SK-N-SH (cell line): ENCODE data around the gene SHISA3. TPM values are rescaled to one million over a fixed set of nuclear protein-coding genes. Genes with fewer than 3 reads are reported as not detected.

Experiments
- CTCF ChIA-PET: fragments of 300-600, 350-600 bp; formaldehyde crosslinking; extraction: SDS; loops from one replicate; lab custom pipeline; 2021; lab: Yijun Ruan, JAX
- POLR2A ChIA-PET: fragments of 350-600 bp; sonication (Branson Sonifier 250); formaldehyde crosslinking; extraction: SDS; loops from one replicate; lab custom pipeline; 2020; ENCODE audit warnings: antibody characterized with exemption, inconsistent platforms; lab: Yijun Ruan, JAX
- DNase-seq: peaks from one replicate; pipeline ENCODE4 v3.0.0; 2012
- H2AFZ ChIP-seq: fragments of 200-600 bp; sonication (generic); 2 replicates; pipeline ENCODE4 v1.8.1; 2016; ENCODE audit warnings: antibody characterized with exemption, mild to moderate bottlenecking, low read depth
- H3F3A ChIP-seq: fragments of 200-600 bp; sonication (generic); replicated peaks from 2 replicates; pipeline ENCODE3; 2016; ENCODE audit warnings: antibody characterized with exemption, mild to moderate bottlenecking; ENCODE audit not compliant: insufficient read depth
- H3K27ac ChIP-seq, 2 experiments: fragments of 200-500 bp in 1 of 2; fragments of 200-600 bp in 1 of 2; sonication (Bioruptor generic) in 1 of 2; sonication (generic), shearing (Covaris generic) in 1 of 2; 2 replicates each; pipeline versions ENCODE4 v1.5.1 to v1.6.1; 2014 to 2016; ENCODE audit warnings: low read depth in 2 of 2, inconsistent platforms in 1 of 2, low read length in 1 of 2, mild to moderate bottlenecking in 1 of 2, mixed read lengths in 1 of 2
- H3K27me3 ChIP-seq: fragments of 200-600 bp; sonication (generic), shearing (Covaris generic); 2 replicates; pipeline ENCODE4 v1.6.1; 2016; ENCODE audit warnings: mixed run types; ENCODE audit not compliant: insufficient read depth
- H3K36me3 ChIP-seq, 2 experiments: fragments of 200-500 bp in 1 of 2; fragments of 200-600 bp in 1 of 2; sonication (Bioruptor generic) in 1 of 2; sonication (generic) in 1 of 2; replicated peaks in 1 of 2; 2 replicates each; pipeline versions ENCODE3 to v1.5.1; 2014 to 2016; ENCODE audit warnings: low read length in 1 of 2, mild to moderate bottlenecking in 1 of 2; ENCODE audit not compliant: insufficient read depth in 2 of 2, control insufficient read depth in 1 of 2
- H3K4me1 ChIP-seq, 2 experiments: fragments of 200-500 bp in 1 of 2; fragments of 200-600 bp in 1 of 2; sonication (Bioruptor generic) in 1 of 2; sonication (generic), shearing (Covaris generic) in 1 of 2; 2 replicates each; pipeline versions ENCODE4 v1.5.1 to v1.6.1; 2014 to 2016; ENCODE audit warnings: low read depth in 1 of 2, low read length in 1 of 2, mixed run types in 1 of 2; ENCODE audit not compliant: insufficient read depth in 2 of 2, control insufficient read depth in 1 of 2
- H3K4me2 ChIP-seq: fragments of 200-600 bp; sonication (generic), shearing (Covaris generic); 2 replicates; pipeline ENCODE4 v1.6.1; 2017; ENCODE audit warnings: mixed run types
- H3K4me3 ChIP-seq, 2 experiments: fragments of 200-500 bp in 1 of 2; fragments of 200-600 bp in 1 of 2; sonication (Bioruptor generic) in 1 of 2; sonication (generic), shearing (Covaris generic) in 1 of 2; 2 replicates each; pipeline versions ENCODE4 v1.5.1 to v1.8.1; 2014 to 2016; ENCODE audit warnings: low read depth in 2 of 2, inconsistent platforms in 1 of 2, low read length in 1 of 2, mild to moderate bottlenecking in 1 of 2, mixed read lengths in 1 of 2, moderate library complexity in 1 of 2
- H3K79me2 ChIP-seq: fragments of 200-600 bp; sonication (generic); 2 replicates; pipeline ENCODE4 v1.8.1; 2017; ENCODE audit warnings: mild to moderate bottlenecking; ENCODE audit not compliant: insufficient read depth
- H3K9ac ChIP-seq: fragments of 200-600 bp; sonication (generic); 2 replicates; pipeline ENCODE4 v1.6.1; 2017; ENCODE audit warnings: mixed run types
- H3K9me2 ChIP-seq: fragments of 200-600 bp; sonication (generic); 2 replicates; pipeline ENCODE4 v1.6.1; 2017; ENCODE audit warnings: mixed run types
- H3K9me3 ChIP-seq: fragments of 200-600 bp; sonication (generic); 2 replicates; pipeline ENCODE4 v1.6.1; 2017; ENCODE audit warnings: mixed run types, mild to moderate bottlenecking, moderate library complexity
- H4K20me1 ChIP-seq: fragments of 200-600 bp; sonication (generic); 2 replicates; pipeline ENCODE4 v1.6.1; 2017; ENCODE audit warnings: mild to moderate bottlenecking, mixed run types; ENCODE audit not compliant: insufficient read depth
- CHD2 ChIP-seq: fragments of 150-350 bp; IDR thresholded peaks from 2 replicates; pipeline ENCODE4 v1.6.1; 2018; ENCODE audit warnings: low read length; ENCODE audit not compliant: partially characterized antibody
- EP300 ChIP-seq, 2 experiments: IDR thresholded peaks; 2 replicates each; pipeline versions ENCODE4 v1.4.0 to v1.6.1; 2012; ENCODE audit warnings: borderline replicate concordance in 1 of 2, low read depth in 1 of 2, low read length in 1 of 2
- EZH2phosphoT487 ChIP-seq: fragments of 200-600 bp; sonication (generic); IDR thresholded peaks from 2 replicates; pipeline ENCODE4 v1.6.1; 2017; ENCODE audit warnings: low read depth, mixed run types, mild to moderate bottlenecking, antibody characterized with exemption, moderate library complexity, borderline replicate concordance
- FOXJ3 ChIP-seq: sonication (generic); formaldehyde crosslinking; IDR thresholded peaks from 2 replicates; pipeline ENCODE4 v1.5.1; 2020; ENCODE audit warnings: mild to moderate bottlenecking, missing genetic modification reagents
- FOXM1 ChIP-seq: IDR thresholded peaks from 2 replicates; pipeline ENCODE4 v1.4.0; 2012; ENCODE audit warnings: low read depth, mild to moderate bottlenecking
- GABPA ChIP-seq: IDR thresholded peaks from 2 replicates; pipeline ENCODE4 v1.4.0; 2012; ENCODE audit warnings: low read depth, mild to moderate bottlenecking
- MEF2A ChIP-seq: IDR thresholded peaks from 2 replicates; pipeline ENCODE4 v1.4.0; 2012; ENCODE audit warnings: low read depth, borderline replicate concordance
- NRF1 ChIP-seq: IDR thresholded peaks from 2 replicates; pipeline ENCODE4 v1.6.1; 2012; ENCODE audit warnings: low read depth, mild to moderate bottlenecking, low read length
- PBX3 ChIP-seq: IDR thresholded peaks from 2 replicates; pipeline ENCODE4; 2012
- RCOR1 ChIP-seq: fragments of 150-350 bp; IDR thresholded peaks from 2 replicates; pipeline ENCODE4 v1.6.1; 2017; ENCODE audit warnings: antibody characterized with exemption, low read length
- SIN3A ChIP-seq: IDR thresholded peaks from 2 replicates; pipeline ENCODE4 v1.6.1; 2012; ENCODE audit warnings: low read depth, mild to moderate bottlenecking, low read length, moderate library complexity, borderline replicate concordance
- SMC3 ChIP-seq: IDR thresholded peaks from 2 replicates; pipeline ENCODE4 v1.6.1; 2012; ENCODE audit warnings: low read depth, low read length, improper control_type of control experiment
- TCF12 ChIP-seq: IDR thresholded peaks from 2 replicates; pipeline ENCODE4 v1.4.0; 2012
- TEAD4 ChIP-seq: IDR thresholded peaks from 2 replicates; pipeline ENCODE4 v1.4.0; 2012; ENCODE audit warnings: mild to moderate bottlenecking, borderline replicate concordance; ENCODE audit not compliant: insufficient read depth
- USF1 ChIP-seq: IDR thresholded peaks from 2 replicates; pipeline ENCODE4 v1.4.0; 2012; ENCODE audit warnings: low read depth, borderline replicate concordance
- YY1 ChIP-seq: IDR thresholded peaks from 2 replicates; pipeline ENCODE4 v1.4.0; 2012; ENCODE audit warnings: low read depth, mild to moderate bottlenecking
- ZBTB33 ChIP-seq: IDR thresholded peaks from 2 replicates; pipeline ENCODE4 v1.4.0; 2012; ENCODE audit warnings: low read depth, borderline replicate concordance
- WGBS: methylation state at CpG from one replicate; pipeline ENCODE4 v1.1.6; 2017; ENCODE audit warnings: low lambda C conversion rate; 5-methylcytosine and 5-hydroxymethylcytosine counted together
- polyA plus RNA-seq, 3 experiments: library from polyadenylated mRNA; depleted of rRNA; stranded (reverse); fragments of >200 nt; gene quantifications; 2 replicates each; pipeline ENCODE4 v1.2.3, GENCODE V29; 2012
- TF ChIP-seq, protein P1 (sequence below): IDR thresholded peaks from 2 replicates; pipeline ENCODE4 v1.4.0; 2012; ENCODE audit warnings: low read depth
- TF ChIP-seq, protein P2 (sequence below): fragments of 150-350 bp; IDR thresholded peaks from 2 replicates; pipeline ENCODE4 v1.6.1; 2017; ENCODE audit warnings: antibody characterized with exemption, low read length, low read depth, borderline replicate concordance
- TF ChIP-seq, protein P3 (sequence below): fragments of 150-350 bp; IDR thresholded peaks from 2 replicates; pipeline ENCODE4 v1.6.1; 2016; ENCODE audit warnings: mild to moderate bottlenecking, low read depth, low read length

The SHISA3 gene
- polyA plus RNA-seq, 1 of the 3 experiments (the other 2 are of a cell fraction) = 1.1 TPM

- no peaks in the 10 kb centered on the region for H3K27me3 ChIP-seq
- no peaks in the 10 kb centered on the region for H4K20me1 ChIP-seq
- H3K9me2 ChIP-seq = no peaks in the 10 kb centered on the region
- TF ChIP-seq CHD2 (no peak), SIN3A (no peak), FOXM1 (no peak), NRF1 (no peak)
- no peak overlapping the region for H3K27ac ChIP-seq
- no peak overlapping the region for H3K4me2 ChIP-seq
- DNase-seq = no peak
- H3K36me3 ChIP-seq = no peaks in the 10 kb centered on the region
- no peak overlapping the region for H3K9ac ChIP-seq
- ChIA-PET CTCF (interaction anchor here (2.2 to 2.3 kb wide), 2 partner anchors 19 to 44 kb away, joined by 7 to 8 read pairs; no protein-coding TSS in a partner anchor), POLR2A (no interaction called here)
- no peak overlapping the region for H3K4me3 ChIP-seq
- H3F3A ChIP-seq = no peaks in the 10 kb centered on the region
- H3K4me1 ChIP-seq = peaks cover 0 to under 1% of the 10 kb centered on the region in 2 experiments; a peak in 1 of 4 replicates
- 86% methylated on average over 3 of the region's 3 CpGs for WGBS
- H3K9me3 ChIP-seq = no peaks in the 10 kb centered on the region
- H2AFZ ChIP-seq = no peak overlapping the region
- no peaks in the 10 kb centered on the region for H3K79me2 ChIP-seq
Observed at GRCh38 chr4:42416017-42416416, 18.7 kb downstream of the SHISA3 start.

- no peaks in the 10 kb centered on the region; a peak in 1 of 4 replicates for H3K4me1 ChIP-seq
- 73% methylated on average over 3 of the region's 3 CpGs for WGBS
- H3K79me2 ChIP-seq = no peaks in the 10 kb centered on the region
- ChIA-PET CTCF (interaction anchor here (0.8 to 2.2 kb wide), 3 partner anchors 14 to 46 kb away, joined by 3 to 8 read pairs (median 6); partner anchors contain the start of gene SHISA3), POLR2A (no interaction called here)
- no peaks in the 10 kb centered on the region for H3K9me3 ChIP-seq
- no peaks in the 10 kb centered on the region for H3K27me3 ChIP-seq
- no peaks in the 10 kb centered on the region for H3K36me3 ChIP-seq
- H3K27ac ChIP-seq = no peak overlapping the region; a peak in 1 of 4 replicates
- no peak overlapping the region for H2AFZ ChIP-seq
- H3K9me2 ChIP-seq = no peaks in the 10 kb centered on the region
- H3K4me3 ChIP-seq = no peak overlapping the region
- H3K9ac ChIP-seq = no peak overlapping the region
- no peaks in the 10 kb centered on the region for H3F3A ChIP-seq
- H4K20me1 ChIP-seq = no peaks in the 10 kb centered on the region
- no peak overlapping the region for H3K4me2 ChIP-seq
- no peak for DNase-seq
- no peak for TF ChIP-seq PBX3
- TF ChIP-seq NRF1 = no peak
- no peak for TF ChIP-seq TEAD4
- TF ChIP-seq, protein P1, sequence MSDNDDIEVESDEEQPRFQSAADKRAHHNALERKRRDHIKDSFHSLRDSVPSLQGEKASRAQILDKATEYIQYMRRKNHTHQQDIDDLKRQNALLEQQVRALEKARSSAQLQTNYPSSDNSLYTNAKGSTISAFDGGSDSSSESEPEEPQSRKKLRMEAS = no peak
- TF ChIP-seq FOXJ3 (CRISPR knock-in tag) = no peak
- no peak for TF ChIP-seq ZBTB33
- no peak for TF ChIP-seq USF1
- no peak for TF ChIP-seq EP300 (IDR thresholded peaks at IDR 0.05; ENCODE audit: borderline replicate concordance in 1 of 2, low read depth in 1 of 2, low read length in 1 of 2)
- no peak for TF ChIP-seq MEF2A
- TF ChIP-seq SMC3 = no peak
- no peak for TF ChIP-seq RCOR1
- no peak for TF ChIP-seq FOXM1
- no peak for TF ChIP-seq EZH2phosphoT487
- TF ChIP-seq, protein P2, sequence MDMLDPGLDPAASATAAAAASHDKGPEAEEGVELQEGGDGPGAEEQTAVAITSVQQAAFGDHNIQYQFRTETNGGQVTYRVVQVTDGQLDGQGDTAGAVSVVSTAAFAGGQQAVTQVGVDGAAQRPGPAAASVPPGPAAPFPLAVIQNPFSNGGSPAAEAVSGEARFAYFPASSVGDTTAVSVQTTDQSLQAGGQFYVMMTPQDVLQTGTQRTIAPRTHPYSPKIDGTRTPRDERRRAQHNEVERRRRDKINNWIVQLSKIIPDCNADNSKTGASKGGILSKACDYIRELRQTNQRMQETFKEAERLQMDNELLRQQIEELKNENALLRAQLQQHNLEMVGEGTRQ = no peak
- TF ChIP-seq, protein P3, sequence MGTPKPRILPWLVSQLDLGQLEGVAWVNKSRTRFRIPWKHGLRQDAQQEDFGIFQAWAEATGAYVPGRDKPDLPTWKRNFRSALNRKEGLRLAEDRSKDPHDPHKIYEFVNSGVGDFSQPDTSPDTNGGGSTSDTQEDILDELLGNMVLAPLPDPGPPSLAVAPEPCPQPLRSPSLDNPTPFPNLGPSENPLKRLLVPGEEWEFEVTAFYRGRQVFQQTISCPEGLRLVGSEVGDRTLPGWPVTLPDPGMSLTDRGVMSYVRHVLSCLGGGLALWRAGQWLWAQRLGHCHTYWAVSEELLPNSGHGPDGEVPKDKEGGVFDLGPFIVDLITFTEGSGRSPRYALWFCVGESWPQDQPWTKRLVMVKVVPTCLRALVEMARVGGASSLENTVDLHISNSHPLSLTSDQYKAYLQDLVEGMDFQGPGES = no peak
- no peak for TF ChIP-seq TCF12
- TF ChIP-seq GABPA = no peak
- no peak for TF ChIP-seq YY1
Observed at GRCh38 chr4:42417550-42417949, 20.3 kb downstream of the SHISA3 start.
